8988T (cell line): ENCODE results near the gene BABAM2.

Experiments used
- DNase-seq: peaks from one replicate; pipeline ENCODE4 v3.0.0; 2011

Gene BABAM2

GRCh38 chr2:28035816-28036215, 145.3 kb downstream of the BABAM2 start:
- no peak for DNase-seq

GRCh38 chr2:28036307-28036706, 145.8 kb downstream of the BABAM2 start:
- DNase-seq, result no peak

- no peak for DNase-seq
Measured at GRCh38 chr2:28038722-28039121, 148.2 kb downstream of the BABAM2 start.

- DNase-seq, result no peak
Measured at GRCh38 chr2:28045676-28046351, 155.3 kb downstream of the BABAM2 start.

- DNase-seq, result no peak
Measured at GRCh38 chr2:28046921-28047320, 156.4 kb downstream of the BABAM2 start.

- DNase-seq, result no peak
Measured at GRCh38 chr2:28047681-28048080, 157.2 kb downstream of the BABAM2 start.

GRCh38 chr2:28048341-28048740, 157.8 kb downstream of the BABAM2 start:
- DNase-seq, result no peak

- no peak for DNase-seq
Measured at GRCh38 chr2:28049416-28049815, 158.9 kb downstream of the BABAM2 start.

GRCh38 chr2:28049899-28050298, 159.4 kb downstream of the BABAM2 start:
- no peak for DNase-seq

GRCh38 chr2:28052691-28053090, 162.2 kb downstream of the BABAM2 start:
- no peak for DNase-seq

GRCh38 chr2:28053597-28053996, 163.1 kb downstream of the BABAM2 start:
- DNase-seq, result no peak

GRCh38 chr2:28054916-28055315, 164.4 kb downstream of the BABAM2 start:
- no peak for DNase-seq

GRCh38 chr2:28055325-28055970, 164.9 kb downstream of the BABAM2 start:
- DNase-seq, result no peak

- no peak for DNase-seq
Measured at GRCh38 chr2:28058791-28059190, 168.3 kb downstream of the BABAM2 start.

GRCh38 chr2:28062867-28063266, 172.3 kb downstream of the BABAM2 start:
- DNase-seq, result no peak

- no peak for DNase-seq
Measured at GRCh38 chr2:28063492-28063962, 173.0 kb downstream of the BABAM2 start.

GRCh38 chr2:28067602-28068001, 177.1 kb downstream of the BABAM2 start:
- no peak for DNase-seq

GRCh38 chr2:28068088-28068487, 177.6 kb downstream of the BABAM2 start:
- no peak for DNase-seq

- no peak for DNase-seq
Measured at GRCh38 chr2:28068527-28068926, 178.0 kb downstream of the BABAM2 start.

- DNase-seq, result no peak
Measured at GRCh38 chr2:28071221-28071620, 180.7 kb downstream of the BABAM2 start.

GRCh38 chr2:28074137-28074536, 183.6 kb downstream of the BABAM2 start:
- no peak for DNase-seq

GRCh38 chr2:28080911-28081310, 190.4 kb downstream of the BABAM2 start:
- no peak for DNase-seq

GRCh38 chr2:28082131-28082530, 191.6 kb downstream of the BABAM2 start:
- no peak for DNase-seq

- no peak for DNase-seq
Measured at GRCh38 chr2:28083476-28083875, 192.9 kb downstream of the BABAM2 start.

- DNase-seq, result no peak
Measured at GRCh38 chr2:28084564-28084963, 194.0 kb downstream of the BABAM2 start.
